Measurements from ENCODE around the gene COL6A2.

DNA sequence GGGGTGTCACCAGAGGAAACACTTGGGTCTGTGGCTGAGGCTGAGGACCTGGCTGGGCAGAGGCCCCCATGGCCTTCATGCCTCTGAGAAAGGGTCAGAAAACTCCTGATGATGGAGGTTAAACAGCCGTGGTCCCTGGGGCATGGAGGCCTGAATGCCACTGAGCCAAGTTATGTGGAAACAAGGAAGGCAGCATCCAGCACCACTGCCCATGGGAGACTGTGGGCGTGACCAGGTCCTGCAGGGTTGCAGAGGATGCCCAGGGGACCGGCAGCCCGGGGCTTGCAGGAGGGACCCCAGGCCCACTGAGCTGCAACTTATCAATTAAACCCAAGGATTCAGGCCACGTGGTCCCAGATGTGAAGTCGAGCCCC lies 18.9 kb upstream of the COL6A2 start:
- TF ChIP-seq POLR2AphosphoS5 (IDR thresholded peaks at IDR 0.05; ENCODE audit: low read depth): no peak
- TF ChIP-seq, protein P1, sequence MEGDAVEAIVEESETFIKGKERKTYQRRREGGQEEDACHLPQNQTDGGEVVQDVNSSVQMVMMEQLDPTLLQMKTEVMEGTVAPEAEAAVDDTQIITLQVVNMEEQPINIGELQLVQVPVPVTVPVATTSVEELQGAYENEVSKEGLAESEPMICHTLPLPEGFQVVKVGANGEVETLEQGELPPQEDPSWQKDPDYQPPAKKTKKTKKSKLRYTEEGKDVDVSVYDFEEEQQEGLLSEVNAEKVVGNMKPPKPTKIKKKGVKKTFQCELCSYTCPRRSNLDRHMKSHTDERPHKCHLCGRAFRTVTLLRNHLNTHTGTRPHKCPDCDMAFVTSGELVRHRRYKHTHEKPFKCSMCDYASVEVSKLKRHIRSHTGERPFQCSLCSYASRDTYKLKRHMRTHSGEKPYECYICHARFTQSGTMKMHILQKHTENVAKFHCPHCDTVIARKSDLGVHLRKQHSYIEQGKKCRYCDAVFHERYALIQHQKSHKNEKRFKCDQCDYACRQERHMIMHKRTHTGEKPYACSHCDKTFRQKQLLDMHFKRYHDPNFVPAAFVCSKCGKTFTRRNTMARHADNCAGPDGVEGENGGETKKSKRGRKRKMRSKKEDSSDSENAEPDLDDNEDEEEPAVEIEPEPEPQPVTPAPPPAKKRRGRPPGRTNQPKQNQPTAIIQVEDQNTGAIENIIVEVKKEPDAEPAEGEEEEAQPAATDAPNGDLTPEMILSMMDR (conservative IDR thresholded peaks at IDR 0.05; ENCODE audit: low read depth in 2 of 2): no peak
- TF ChIP-seq EZH2phosphoT487 (IDR thresholded peaks at IDR 0.05; ENCODE audit: unreplicated experiment): no peak
- TF ChIP-seq, protein P2, sequence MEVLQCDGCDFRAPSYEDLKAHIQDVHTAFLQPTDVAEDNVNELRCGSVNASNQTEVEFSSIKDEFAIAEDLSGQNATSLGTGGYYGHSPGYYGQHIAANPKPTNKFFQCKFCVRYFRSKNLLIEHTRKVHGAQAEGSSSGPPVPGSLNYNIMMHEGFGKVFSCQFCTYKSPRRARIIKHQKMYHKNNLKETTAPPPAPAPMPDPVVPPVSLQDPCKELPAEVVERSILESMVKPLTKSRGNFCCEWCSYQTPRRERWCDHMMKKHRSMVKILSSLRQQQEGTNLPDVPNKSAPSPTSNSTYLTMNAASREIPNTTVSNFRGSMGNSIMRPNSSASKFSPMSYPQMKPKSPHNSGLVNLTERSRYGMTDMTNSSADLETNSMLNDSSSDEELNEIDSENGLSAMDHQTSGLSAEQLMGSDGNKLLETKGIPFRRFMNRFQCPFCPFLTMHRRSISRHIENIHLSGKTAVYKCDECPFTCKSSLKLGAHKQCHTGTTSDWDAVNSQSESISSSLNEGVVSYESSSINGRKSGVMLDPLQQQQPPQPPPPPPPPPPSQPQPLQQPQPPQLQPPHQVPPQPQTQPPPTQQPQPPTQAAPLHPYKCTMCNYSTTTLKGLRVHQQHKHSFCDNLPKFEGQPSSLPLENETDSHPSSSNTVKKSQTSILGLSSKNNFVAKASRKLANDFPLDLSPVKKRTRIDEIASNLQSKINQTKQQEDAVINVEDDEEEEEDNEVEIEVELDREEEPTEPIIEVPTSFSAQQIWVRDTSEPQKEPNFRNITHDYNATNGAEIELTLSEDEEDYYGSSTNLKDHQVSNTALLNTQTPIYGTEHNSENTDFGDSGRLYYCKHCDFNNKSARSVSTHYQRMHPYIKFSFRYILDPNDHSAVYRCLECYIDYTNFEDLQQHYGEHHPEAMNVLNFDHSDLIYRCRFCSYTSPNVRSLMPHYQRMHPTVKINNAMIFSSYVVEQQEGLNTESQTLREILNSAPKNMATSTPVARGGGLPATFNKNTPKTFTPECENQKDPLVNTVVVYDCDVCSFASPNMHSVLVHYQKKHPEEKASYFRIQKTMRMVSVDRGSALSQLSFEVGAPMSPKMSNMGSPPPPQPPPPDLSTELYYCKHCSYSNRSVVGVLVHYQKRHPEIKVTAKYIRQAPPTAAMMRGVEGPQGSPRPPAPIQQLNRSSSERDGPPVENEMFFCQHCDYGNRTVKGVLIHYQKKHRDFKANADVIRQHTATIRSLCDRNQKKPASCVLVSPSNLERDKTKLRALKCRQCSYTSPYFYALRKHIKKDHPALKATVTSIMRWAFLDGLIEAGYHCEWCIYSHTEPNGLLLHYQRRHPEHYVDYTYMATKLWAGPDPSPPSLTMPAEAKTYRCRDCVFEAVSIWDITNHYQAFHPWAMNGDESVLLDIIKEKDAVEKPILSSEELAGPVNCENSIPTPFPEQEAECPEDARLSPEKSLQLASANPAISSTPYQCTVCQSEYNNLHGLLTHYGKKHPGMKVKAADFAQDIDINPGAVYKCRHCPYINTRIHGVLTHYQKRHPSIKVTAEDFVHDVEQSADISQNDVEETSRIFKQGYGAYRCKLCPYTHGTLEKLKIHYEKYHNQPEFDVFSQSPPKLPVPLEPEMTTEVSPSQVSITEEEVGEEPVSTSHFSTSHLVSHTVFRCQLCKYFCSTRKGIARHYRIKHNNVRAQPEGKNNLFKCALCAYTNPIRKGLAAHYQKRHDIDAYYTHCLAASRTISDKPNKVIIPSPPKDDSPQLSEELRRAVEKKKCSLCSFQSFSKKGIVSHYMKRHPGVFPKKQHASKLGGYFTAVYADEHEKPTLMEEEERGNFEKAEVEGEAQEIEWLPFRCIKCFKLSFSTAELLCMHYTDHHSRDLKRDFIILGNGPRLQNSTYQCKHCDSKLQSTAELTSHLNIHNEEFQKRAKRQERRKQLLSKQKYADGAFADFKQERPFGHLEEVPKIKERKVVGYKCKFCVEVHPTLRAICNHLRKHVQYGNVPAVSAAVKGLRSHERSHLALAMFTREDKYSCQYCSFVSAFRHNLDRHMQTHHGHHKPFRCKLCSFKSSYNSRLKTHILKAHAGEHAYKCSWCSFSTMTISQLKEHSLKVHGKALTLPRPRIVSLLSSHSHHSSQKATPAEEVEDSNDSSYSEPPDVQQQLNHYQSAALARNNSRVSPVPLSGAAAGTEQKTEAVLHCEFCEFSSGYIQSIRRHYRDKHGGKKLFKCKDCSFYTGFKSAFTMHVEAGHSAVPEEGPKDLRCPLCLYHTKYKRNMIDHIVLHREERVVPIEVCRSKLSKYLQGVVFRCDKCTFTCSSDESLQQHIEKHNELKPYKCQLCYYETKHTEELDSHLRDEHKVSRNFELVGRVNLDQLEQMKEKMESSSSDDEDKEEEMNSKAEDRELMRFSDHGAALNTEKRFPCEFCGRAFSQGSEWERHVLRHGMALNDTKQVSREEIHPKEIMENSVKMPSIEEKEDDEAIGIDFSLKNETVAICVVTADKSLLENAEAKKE (CRISPR knock-in tag; IDR thresholded peaks at IDR 0.05): no peak
- no peak for TF ChIP-seq EZH2 (IDR thresholded peaks at IDR 0.05; ENCODE audit: low read depth, unreplicated experiment)
- TF ChIP-seq JUNB (IDR thresholded peaks at IDR 0.05; ENCODE audit: unreplicated experiment): no peak
- TF ChIP-seq, protein P3, sequence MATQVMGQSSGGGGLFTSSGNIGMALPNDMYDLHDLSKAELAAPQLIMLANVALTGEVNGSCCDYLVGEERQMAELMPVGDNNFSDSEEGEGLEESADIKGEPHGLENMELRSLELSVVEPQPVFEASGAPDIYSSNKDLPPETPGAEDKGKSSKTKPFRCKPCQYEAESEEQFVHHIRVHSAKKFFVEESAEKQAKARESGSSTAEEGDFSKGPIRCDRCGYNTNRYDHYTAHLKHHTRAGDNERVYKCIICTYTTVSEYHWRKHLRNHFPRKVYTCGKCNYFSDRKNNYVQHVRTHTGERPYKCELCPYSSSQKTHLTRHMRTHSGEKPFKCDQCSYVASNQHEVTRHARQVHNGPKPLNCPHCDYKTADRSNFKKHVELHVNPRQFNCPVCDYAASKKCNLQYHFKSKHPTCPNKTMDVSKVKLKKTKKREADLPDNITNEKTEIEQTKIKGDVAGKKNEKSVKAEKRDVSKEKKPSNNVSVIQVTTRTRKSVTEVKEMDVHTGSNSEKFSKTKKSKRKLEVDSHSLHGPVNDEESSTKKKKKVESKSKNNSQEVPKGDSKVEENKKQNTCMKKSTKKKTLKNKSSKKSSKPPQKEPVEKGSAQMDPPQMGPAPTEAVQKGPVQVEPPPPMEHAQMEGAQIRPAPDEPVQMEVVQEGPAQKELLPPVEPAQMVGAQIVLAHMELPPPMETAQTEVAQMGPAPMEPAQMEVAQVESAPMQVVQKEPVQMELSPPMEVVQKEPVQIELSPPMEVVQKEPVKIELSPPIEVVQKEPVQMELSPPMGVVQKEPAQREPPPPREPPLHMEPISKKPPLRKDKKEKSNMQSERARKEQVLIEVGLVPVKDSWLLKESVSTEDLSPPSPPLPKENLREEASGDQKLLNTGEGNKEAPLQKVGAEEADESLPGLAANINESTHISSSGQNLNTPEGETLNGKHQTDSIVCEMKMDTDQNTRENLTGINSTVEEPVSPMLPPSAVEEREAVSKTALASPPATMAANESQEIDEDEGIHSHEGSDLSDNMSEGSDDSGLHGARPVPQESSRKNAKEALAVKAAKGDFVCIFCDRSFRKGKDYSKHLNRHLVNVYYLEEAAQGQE (IDR thresholded peaks at IDR 0.05; ENCODE audit: unreplicated experiment): no peak
- TF ChIP-seq CREB1 (CRISPR knock-in tag; IDR thresholded peaks at IDR 0.05; ENCODE audit: low read depth): no peak
- TF ChIP-seq ZNF114 (CRISPR knock-in tag; IDR thresholded peaks at IDR 0.05): no peak
- TF ChIP-seq STAT1 (IDR thresholded peaks at IDR 0.05; ENCODE audit: unreplicated experiment): no peak
- TF ChIP-seq, protein P4, sequence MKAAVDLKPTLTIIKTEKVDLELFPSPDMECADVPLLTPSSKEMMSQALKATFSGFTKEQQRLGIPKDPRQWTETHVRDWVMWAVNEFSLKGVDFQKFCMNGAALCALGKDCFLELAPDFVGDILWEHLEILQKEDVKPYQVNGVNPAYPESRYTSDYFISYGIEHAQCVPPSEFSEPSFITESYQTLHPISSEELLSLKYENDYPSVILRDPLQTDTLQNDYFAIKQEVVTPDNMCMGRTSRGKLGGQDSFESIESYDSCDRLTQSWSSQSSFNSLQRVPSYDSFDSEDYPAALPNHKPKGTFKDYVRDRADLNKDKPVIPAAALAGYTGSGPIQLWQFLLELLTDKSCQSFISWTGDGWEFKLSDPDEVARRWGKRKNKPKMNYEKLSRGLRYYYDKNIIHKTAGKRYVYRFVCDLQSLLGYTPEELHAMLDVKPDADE (IDR thresholded peaks at IDR 0.05): no peak
- TF ChIP-seq NANOG (IDR thresholded peaks at IDR 0.05; ENCODE audit: borderline replicate concordance): no peak

Measured in GM23338 (cell line).